GM10266 (cell line): ENCODE results near the gene ECM1.

Source experiments
- DNase-seq: peaks from one replicate; pipeline ENCODE4 v3.0.0; 2012; ENCODE audit errors: extremely low spot score
- TF ChIP-seq, protein P1 (sequence below): IDR thresholded peaks from 2 replicates; pipeline ENCODE4 v1.5.1; 2012; ENCODE audit warnings: mild to moderate bottlenecking, low read depth; ENCODE audit not compliant: control insufficient read depth, insufficient read depth; ENCODE audit errors: missing control alignments

Gene ECM1

DNA sequence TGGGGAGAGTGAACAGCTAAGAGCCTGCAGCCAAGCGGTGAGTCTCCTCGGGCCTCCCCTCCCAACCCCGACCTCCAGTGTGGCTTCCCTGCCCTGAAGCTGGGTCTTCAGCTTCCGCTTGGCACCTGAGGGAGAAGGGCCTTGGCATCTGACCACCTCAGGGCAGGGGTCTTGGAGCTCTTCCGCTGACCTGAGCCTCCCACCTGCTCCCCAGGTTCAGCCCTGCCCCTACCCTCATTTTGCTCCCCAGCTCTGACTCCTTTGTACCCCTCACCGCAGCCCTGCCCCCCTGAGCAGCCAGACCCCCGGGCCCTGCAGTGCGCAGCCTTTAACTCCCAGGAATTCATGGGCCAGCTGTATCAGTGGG is 46.2 kb downstream of the ECM1 start:
- DNase-seq, result no peak
- TF ChIP-seq, protein P1, sequence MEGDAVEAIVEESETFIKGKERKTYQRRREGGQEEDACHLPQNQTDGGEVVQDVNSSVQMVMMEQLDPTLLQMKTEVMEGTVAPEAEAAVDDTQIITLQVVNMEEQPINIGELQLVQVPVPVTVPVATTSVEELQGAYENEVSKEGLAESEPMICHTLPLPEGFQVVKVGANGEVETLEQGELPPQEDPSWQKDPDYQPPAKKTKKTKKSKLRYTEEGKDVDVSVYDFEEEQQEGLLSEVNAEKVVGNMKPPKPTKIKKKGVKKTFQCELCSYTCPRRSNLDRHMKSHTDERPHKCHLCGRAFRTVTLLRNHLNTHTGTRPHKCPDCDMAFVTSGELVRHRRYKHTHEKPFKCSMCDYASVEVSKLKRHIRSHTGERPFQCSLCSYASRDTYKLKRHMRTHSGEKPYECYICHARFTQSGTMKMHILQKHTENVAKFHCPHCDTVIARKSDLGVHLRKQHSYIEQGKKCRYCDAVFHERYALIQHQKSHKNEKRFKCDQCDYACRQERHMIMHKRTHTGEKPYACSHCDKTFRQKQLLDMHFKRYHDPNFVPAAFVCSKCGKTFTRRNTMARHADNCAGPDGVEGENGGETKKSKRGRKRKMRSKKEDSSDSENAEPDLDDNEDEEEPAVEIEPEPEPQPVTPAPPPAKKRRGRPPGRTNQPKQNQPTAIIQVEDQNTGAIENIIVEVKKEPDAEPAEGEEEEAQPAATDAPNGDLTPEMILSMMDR, result no peak

- TF ChIP-seq, protein P1, result no peak
- no peak for DNase-seq
These were observed 47.5 kb downstream of the ECM1 start for GRCh38 chr1:150555198-150555970.

GRCh38 chr1:150555971-150556865 is 48.3 kb downstream of the ECM1 start:
- TF ChIP-seq, protein P1, result no peak
- no peak for DNase-seq

DNA sequence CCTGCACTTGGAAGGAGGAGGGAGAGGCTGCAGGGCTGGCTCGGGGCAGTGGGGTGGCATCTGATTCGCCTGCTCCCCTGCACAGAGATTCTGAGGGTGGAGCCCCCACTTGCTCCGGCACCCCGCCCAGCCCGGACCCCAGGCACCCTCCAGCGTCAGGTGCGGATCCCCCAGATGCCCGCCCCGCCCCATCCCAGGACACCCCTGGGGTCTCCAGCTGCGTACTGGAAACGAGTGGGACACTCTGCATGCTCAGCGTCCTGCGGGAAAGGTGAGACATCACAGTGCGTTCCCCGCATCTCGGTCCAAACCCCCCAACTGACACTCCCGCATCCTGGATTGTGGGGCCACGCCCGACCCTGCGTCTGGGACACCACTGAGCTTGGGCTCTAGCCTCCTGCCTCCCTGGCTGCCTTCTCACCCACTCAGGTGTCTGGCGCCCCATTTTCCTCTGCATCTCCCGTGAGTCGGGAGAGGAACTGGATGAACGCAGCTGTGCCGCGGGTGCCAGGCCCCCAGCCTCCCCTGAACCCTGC is 49.2 kb downstream of the ECM1 start:
- TF ChIP-seq, protein P1, result no peak
- DNase-seq, result no peak

GRCh38 chr1:150557813-150558212 is 49.9 kb downstream of the ECM1 start:
- TF ChIP-seq, protein P1, result no peak
- no peak for DNase-seq

GRCh38 chr1:150558303-150558704 is 50.4 kb downstream of the ECM1 start:
- no peak for DNase-seq

More at GRCh38 chr1:150558303-150558704, 50.4 kb downstream of the ECM1 start:
- TF ChIP-seq, protein P1, result no peak
